Measurements from ENCODE around the gene HOOK2.
A peak's percentile ranks its signal among the peaks of the same experiment; 100 is the strongest.
"Not testable (repeated sequence)": the region's sequence is repeated elsewhere in the genome, so short reads cannot be mapped to it uniquely, and the experiment has no call there.

HOOK2 gene

GRCh38 chr19:12720296-12720695 is 55.1 kb downstream of the HOOK2 start:
- peak overlapping the region; percentile 98 for H3K4me2 ChIP-seq (ENCODE audit: low read length)
- peak overlapping the region; percentile 96 for H3K4me3 ChIP-seq (ENCODE audit: low read length)
- no peaks in the 10 kb centered on the region for H3K9me3 ChIP-seq (ENCODE audit: control insufficient read depth, insufficient read depth, low read length)
- no peak overlapping the region for H3K27ac ChIP-seq (ENCODE audit: low read depth, low read length)
- peaks cover 74% of the 10 kb centered on the region for H3K36me3 ChIP-seq (ENCODE audit: control insufficient read depth, low read length)
- peaks cover 3% of the 10 kb centered on the region; the same call in 1 of the 2 replicates for H3F3A ChIP-seq (ENCODE audit: control insufficient read depth, insufficient read depth)
- peaks cover 89% of the 10 kb centered on the region for H3K79me2 ChIP-seq (ENCODE audit: control insufficient read depth, low read length)
- TF ChIP-seq EZH2phosphoT487 (IDR thresholded peaks at IDR 0.05; ENCODE audit: borderline replicate concordance, low read length) (no peak), CTCF (IDR thresholded peaks at IDR 0.05; ENCODE audit: low read depth, low read length, poor library complexity, severe bottlenecking) (no peak)
- H4K20me1 ChIP-seq (ENCODE audit: control insufficient read depth, insufficient read depth, low read depth, low read length) = peaks cover 14% of the 10 kb centered on the region; the same call in 1 of the 2 replicates
- no peaks in the 10 kb centered on the region for H3K27me3 ChIP-seq (ENCODE audit: control insufficient read depth, low read length)
- peaks cover 16% of the 10 kb centered on the region for H3K4me1 ChIP-seq (ENCODE audit: control insufficient read depth, low read length)
- H3K9me2 ChIP-seq (replicated peaks; ENCODE audit: control insufficient read depth, low read length) = no peaks in the 10 kb centered on the region

DNA sequence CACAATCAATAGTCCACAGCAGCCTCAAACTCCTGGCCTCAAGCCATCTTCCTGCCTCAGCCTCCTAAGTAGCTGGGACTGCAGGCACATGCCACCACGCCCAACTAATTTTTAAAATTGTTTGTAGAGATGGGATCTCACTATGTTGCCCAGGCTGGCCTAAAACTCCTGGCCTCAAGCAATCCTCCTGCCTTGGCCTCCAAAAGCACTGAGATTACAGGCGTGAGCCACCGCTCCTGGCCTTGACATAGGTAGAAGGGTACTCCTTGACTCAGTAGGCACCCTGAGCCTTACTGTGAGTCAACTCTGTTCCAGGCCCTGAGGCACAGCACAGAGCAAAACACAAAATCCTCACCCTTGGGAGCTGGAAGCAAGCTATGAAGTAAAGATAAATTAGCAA is 59.4 kb downstream of the HOOK2 start:
- H3K79me2 ChIP-seq (ENCODE audit: control insufficient read depth, low read length) = peaks cover 63% of the 10 kb centered on the region
- no peak overlapping the region for H3K4me2 ChIP-seq (ENCODE audit: low read length)
- no peaks in the 10 kb centered on the region for H3K27me3 ChIP-seq (ENCODE audit: control insufficient read depth, low read length)
- no peak overlapping the region for H3K4me3 ChIP-seq (ENCODE audit: low read length)
- peaks cover 14% of the 10 kb centered on the region; the same call in 1 of the 2 replicates for H4K20me1 ChIP-seq (ENCODE audit: control insufficient read depth, insufficient read depth, low read depth, low read length)
- H3K9me2 ChIP-seq (replicated peaks; ENCODE audit: control insufficient read depth, low read length) = no peaks in the 10 kb centered on the region
- no peak overlapping the region for H3K27ac ChIP-seq (ENCODE audit: low read depth, low read length)
- H3K4me1 ChIP-seq (ENCODE audit: control insufficient read depth, low read length) = peaks cover 8% of the 10 kb centered on the region
- peaks cover 85% of the 10 kb centered on the region for H3K36me3 ChIP-seq (ENCODE audit: control insufficient read depth, low read length)
- no peak for TF ChIP-seq EZH2phosphoT487 (IDR thresholded peaks at IDR 0.05; ENCODE audit: borderline replicate concordance, low read length)
- no peak for TF ChIP-seq CTCF (IDR thresholded peaks at IDR 0.05; ENCODE audit: low read depth, low read length, poor library complexity, severe bottlenecking)
- no peaks in the 10 kb centered on the region; the same call in 1 of the 2 replicates for H3F3A ChIP-seq (ENCODE audit: control insufficient read depth, insufficient read depth)
- no peaks in the 10 kb centered on the region for H3K9me3 ChIP-seq (ENCODE audit: control insufficient read depth, insufficient read depth, low read length)

DNA sequence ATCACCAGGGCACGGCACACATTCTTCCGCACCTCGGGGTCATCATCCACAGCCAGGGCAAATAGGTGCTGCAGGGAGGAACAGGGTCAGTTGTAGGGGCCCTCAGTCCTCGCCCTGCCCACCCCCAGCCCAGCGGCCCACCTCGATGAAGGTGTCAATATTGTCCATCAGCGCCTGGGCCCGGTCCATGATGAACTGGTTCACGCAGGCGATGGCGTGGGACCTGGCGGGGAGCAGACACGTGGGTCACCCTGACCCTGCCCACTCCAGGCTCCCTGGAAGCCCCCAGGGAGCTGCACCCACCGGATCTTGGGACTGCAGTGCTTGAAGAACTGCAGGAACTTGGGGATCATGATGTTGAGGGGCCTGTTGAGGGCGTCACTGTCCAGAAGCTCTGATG is 60.2 kb downstream of the HOOK2 start:
- Histone ChIP-seq H3K9me2 (replicated peaks; ENCODE audit: control insufficient read depth, low read length) (no peaks in the 10 kb centered on the region), H3K27me3 (ENCODE audit: control insufficient read depth, low read length) (no peaks in the 10 kb centered on the region), H3K4me3 (ENCODE audit: low read length) (no peak overlapping the region), H3K36me3 (ENCODE audit: control insufficient read depth, low read length) (peaks cover 85% of the 10 kb centered on the region), H3K79me2 (ENCODE audit: control insufficient read depth, low read length) (peaks cover 56% of the 10 kb centered on the region), H3K9me3 (ENCODE audit: control insufficient read depth, insufficient read depth, low read length) (no peaks in the 10 kb centered on the region), H4K20me1 (ENCODE audit: control insufficient read depth, insufficient read depth, low read depth, low read length) (peaks cover 14% of the 10 kb centered on the region; the same call in 1 of the 2 replicates), H3K27ac (ENCODE audit: low read depth, low read length) (no peak overlapping the region), H3K4me2 (ENCODE audit: low read length) (no peak overlapping the region), H3F3A (ENCODE audit: control insufficient read depth, insufficient read depth) (no peaks in the 10 kb centered on the region; the same call in 1 of the 2 replicates), H3K4me1 (ENCODE audit: control insufficient read depth, low read length) (peaks cover under 1% of the 10 kb centered on the region)
- no peak for TF ChIP-seq EZH2phosphoT487 (IDR thresholded peaks at IDR 0.05; ENCODE audit: borderline replicate concordance, low read length)

DNA sequence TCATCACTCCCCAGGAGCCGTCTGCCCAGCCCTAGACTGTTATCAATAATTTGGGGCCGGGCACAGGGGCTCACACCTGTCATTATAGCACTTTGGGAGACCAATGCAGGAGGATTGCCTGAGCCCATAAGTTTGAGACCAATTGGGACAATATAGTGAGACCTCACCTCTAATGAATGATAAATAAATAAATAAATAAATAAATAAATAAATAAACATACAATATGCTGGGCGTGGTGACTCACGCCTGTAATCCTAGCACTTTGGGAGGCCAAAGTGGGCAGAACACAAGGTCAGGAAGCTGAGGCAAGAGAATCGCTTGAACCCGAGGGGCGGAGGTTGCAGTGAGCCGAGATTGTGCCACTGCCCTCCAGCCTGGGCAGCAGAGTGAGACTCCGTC is 62.0 kb downstream of the HOOK2 start:
- H3K4me2 ChIP-seq (ENCODE audit: low read length); H3F3A ChIP-seq (ENCODE audit: control insufficient read depth, insufficient read depth); H3K4me1 ChIP-seq (ENCODE audit: control insufficient read depth, low read length); H3K27ac ChIP-seq (ENCODE audit: low read depth, low read length); H4K20me1 ChIP-seq (ENCODE audit: control insufficient read depth, insufficient read depth, low read depth, low read length); H3K4me3 ChIP-seq (ENCODE audit: low read length); H3K27me3 ChIP-seq (ENCODE audit: control insufficient read depth, low read length); H3K9me3 ChIP-seq (ENCODE audit: control insufficient read depth, insufficient read depth, low read length); H3K9me2 ChIP-seq (replicated peaks; ENCODE audit: control insufficient read depth, low read length): not testable (repeated sequence)
- Histone ChIP-seq H3K36me3 (ENCODE audit: control insufficient read depth, low read length) (peaks cover 84% of the 10 kb centered on the region), H3K79me2 (ENCODE audit: control insufficient read depth, low read length) (peaks cover 39% of the 10 kb centered on the region)
